ENCODE data around the gene RCAN2.

RCAN2 gene

DNA sequence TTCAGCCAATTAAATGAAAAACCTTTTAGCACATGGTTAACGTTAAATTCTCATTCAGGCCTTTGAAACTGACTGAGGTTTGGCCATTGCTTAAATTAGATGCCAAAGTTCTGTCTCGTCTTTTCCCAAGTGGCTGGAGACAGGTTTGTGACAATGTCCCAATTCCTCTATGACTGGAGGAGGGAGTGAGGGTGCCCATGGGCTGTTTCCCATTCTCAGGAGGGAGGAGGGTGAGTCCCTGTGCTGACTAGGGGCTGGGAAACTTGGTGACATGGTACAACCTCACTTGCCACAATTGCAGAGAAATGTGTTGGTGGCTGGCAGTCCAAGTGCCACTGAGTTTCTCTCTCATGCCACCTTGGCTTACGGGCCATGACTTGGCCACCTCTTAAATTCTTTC is 256.5 kb downstream of the RCAN2 start:
- no peak overlapping the region for H2AFZ ChIP-seq
- H3K36me3 ChIP-seq (ENCODE audit: control insufficient read depth, insufficient read depth, low read length) = no peaks in the 10 kb centered on the region
- no peaks in the 10 kb centered on the region for H3K9me3 ChIP-seq (ENCODE audit: control insufficient read depth, low read length)
- TF ChIP-seq CTCF (IDR thresholded peaks at IDR 0.05) = no peak
- no peaks in the 10 kb centered on the region for H3K4me1 ChIP-seq
- no peak overlapping the region for H3K4me2 ChIP-seq (ENCODE audit: low read length)
- H3K4me3 ChIP-seq (ENCODE audit: low read depth, low read length) = no peak overlapping the region
- no peaks in the 10 kb centered on the region for H3K27me3 ChIP-seq (ENCODE audit: control insufficient read depth, insufficient read depth, low read length)
- H3K27ac ChIP-seq = no peak overlapping the region
- no peaks in the 10 kb centered on the region for H3K79me2 ChIP-seq
- no peak overlapping the region for H3K9ac ChIP-seq

DNA sequence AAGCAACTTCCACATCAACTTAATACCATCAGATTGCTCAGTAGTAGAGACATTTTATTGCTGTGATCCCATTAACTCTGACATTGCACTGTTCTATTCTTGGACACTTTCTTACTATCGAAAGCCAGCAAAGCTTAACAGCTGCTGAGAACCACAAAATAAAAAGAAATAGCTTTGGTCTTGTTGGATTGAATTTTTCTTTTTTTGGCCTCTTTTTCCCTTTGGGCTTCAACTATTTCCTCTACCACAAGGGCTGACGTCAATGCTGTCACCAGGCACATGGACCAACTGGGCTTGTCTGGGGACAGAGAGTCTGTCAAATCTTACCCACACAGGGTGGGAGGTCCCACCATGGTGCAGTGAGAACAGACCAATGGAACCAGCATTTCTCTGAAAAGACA is 257.1 kb downstream of the RCAN2 start:
- H3K9me3 ChIP-seq (ENCODE audit: control insufficient read depth, low read length) = no peaks in the 10 kb centered on the region
- H3K9ac ChIP-seq = no peak overlapping the region
- no peaks in the 10 kb centered on the region for H3K79me2 ChIP-seq
- no peak overlapping the region for H3K27ac ChIP-seq
- H3K4me1 ChIP-seq = no peaks in the 10 kb centered on the region
- no peak overlapping the region for H3K4me2 ChIP-seq (ENCODE audit: low read length)
- H2AFZ ChIP-seq = no peak overlapping the region
- H3K36me3 ChIP-seq (ENCODE audit: control insufficient read depth, insufficient read depth, low read length) = no peaks in the 10 kb centered on the region
- no peak for TF ChIP-seq CTCF (IDR thresholded peaks at IDR 0.05)
- H3K4me3 ChIP-seq (ENCODE audit: low read depth, low read length) = no peak overlapping the region
- no peaks in the 10 kb centered on the region for H3K27me3 ChIP-seq (ENCODE audit: control insufficient read depth, insufficient read depth, low read length)

- Histone ChIP-seq H3K9me3 (ENCODE audit: control insufficient read depth, low read length) (no peaks in the 10 kb centered on the region), H3K27ac (no peak overlapping the region)
Observed at GRCh38 chr6:46233129-46233528, 258.1 kb downstream of the RCAN2 start.

GRCh38 chr6:46222286-46222685 is 269.0 kb downstream of the RCAN2 start:
- Histone ChIP-seq H3K4me1 (no peaks in the 10 kb centered on the region), H3K27me3 (ENCODE audit: control insufficient read depth, insufficient read depth, low read length) (no peaks in the 10 kb centered on the region), H3K79me2 (no peaks in the 10 kb centered on the region), H3K4me3 (ENCODE audit: low read depth, low read length) (no peak overlapping the region), H3K27ac (no peak overlapping the region), H3K4me2 (ENCODE audit: low read length) (no peak overlapping the region), H3K9me3 (ENCODE audit: control insufficient read depth, low read length) (no peaks in the 10 kb centered on the region), H2AFZ (no peak overlapping the region), H3K36me3 (ENCODE audit: control insufficient read depth, insufficient read depth, low read length) (no peaks in the 10 kb centered on the region), H3K9ac (no peak overlapping the region)
- no peak for TF ChIP-seq CTCF (IDR thresholded peaks at IDR 0.05)

More at GRCh38 chr6:46233129-46233528, 258.1 kb downstream of the RCAN2 start:
- Histone ChIP-seq H3K27me3 (ENCODE audit: control insufficient read depth, insufficient read depth, low read length) (no peaks in the 10 kb centered on the region), H3K79me2 (no peaks in the 10 kb centered on the region), H2AFZ (no peak overlapping the region), H3K4me2 (ENCODE audit: low read length) (no peak overlapping the region), H3K9ac (no peak overlapping the region), H3K4me1 (no peaks in the 10 kb centered on the region), H3K4me3 (ENCODE audit: low read depth, low read length) (no peak overlapping the region), H3K36me3 (ENCODE audit: control insufficient read depth, insufficient read depth, low read length) (no peaks in the 10 kb centered on the region)
- TF ChIP-seq CTCF (IDR thresholded peaks at IDR 0.05) = no peak

GRCh38 chr6:46221222-46221793 is 269.9 kb downstream of the RCAN2 start:
- Histone ChIP-seq H3K9ac (no peak overlapping the region), H3K27ac (no peak overlapping the region), H2AFZ (no peak overlapping the region), H3K27me3 (ENCODE audit: control insufficient read depth, insufficient read depth, low read length) (no peaks in the 10 kb centered on the region), H3K4me3 (ENCODE audit: low read depth, low read length) (no peak overlapping the region), H3K9me3 (ENCODE audit: control insufficient read depth, low read length) (no peaks in the 10 kb centered on the region), H3K4me2 (ENCODE audit: low read length) (no peak overlapping the region), H3K79me2 (no peaks in the 10 kb centered on the region), H3K4me1 (no peaks in the 10 kb centered on the region), H3K36me3 (ENCODE audit: control insufficient read depth, insufficient read depth, low read length) (no peaks in the 10 kb centered on the region)
- peak; percentile 86 for TF ChIP-seq CTCF (IDR thresholded peaks at IDR 0.05)
